K562 (cell line): ENCODE data around the gene MYO3B. TPM values are rescaled to one million over a fixed set of nuclear protein-coding genes. Genes with fewer than 3 reads are reported as not detected.
A peak's percentile ranks its signal among the peaks of the same experiment; 100 is the strongest.

Experiments used
- ATAC-seq: fragments of 200-7000 bp; cut with Tn5 transposase; 3 replicates; pipeline ENCODE4 v1.9.1; 2020; ENCODE audit warnings: moderate library complexity
- BruUV-seq: library from RNA; stranded (reverse); fragments of 400-500 nt; replicated peaks from 2 replicates; lab custom pipeline; 2021; lab: Mats Ljungman, UMichigan
- CTCF ChIA-PET: fragments of 300-600 bp; formaldehyde crosslinking; extraction: SDS; loops from one replicate; lab custom pipeline; 2021; ENCODE audit warnings: low intra/inter-chr PET ratio; lab: Yijun Ruan, JAX
- POLR2A ChIA-PET: fragments of 300-600, 350-650 bp; sonication (Branson Sonifier 250); formaldehyde crosslinking; extraction: SDS; loops from one replicate; lab custom pipeline; 2021; ENCODE audit warnings: antibody characterized with exemption, inconsistent platforms; lab: Yijun Ruan, JAX
- DNase-seq, 4 experiments: peaks; one replicate each; pipeline versions ENCODE4 v3.0.0 to v3.0.0-alpha.2; 2011 to 2018; ENCODE audit warnings: low spot score in 3 of 4, mixed read lengths in 3 of 4; ENCODE audit errors: extremely low read depth in 1 of 4
- FAIRE-seq: peaks from 2 replicates; lab custom pipeline; 2011; peaks lifted over from hg19 to GRCh38; lab: Jason Lieb, UNC
- H2AFZ ChIP-seq: 2 replicates; pipeline ENCODE4 v1.6.0; 2011; ENCODE audit warnings: low read depth, low read length, control low read depth, inconsistent platforms
- H3K27ac ChIP-seq: fragments of 200-600 bp; 3 replicates; pipeline ENCODE4 v1.8.0; 2011; ENCODE audit warnings: low read depth, mild to moderate bottlenecking, control low read depth, inconsistent platforms, low read length, moderate library complexity, mixed read lengths; ENCODE audit errors: extremely low read depth
- H3K27me3 ChIP-seq, 2 experiments: fragments of 300-600 bp in 1 of 2; 2 replicates in 1 of 2; 3 replicates in 1 of 2; pipeline versions ENCODE4 v1.6.0 to v1.8.0; 2011; ENCODE audit warnings: inconsistent platforms in 2 of 2, low read length in 2 of 2, mild to moderate bottlenecking in 1 of 2, mixed read lengths in 1 of 2, moderate library complexity in 1 of 2; ENCODE audit not compliant: control insufficient read depth in 2 of 2, insufficient read depth in 2 of 2
- H3K36me3 ChIP-seq: fragments of 300-600 bp; 3 replicates; pipeline ENCODE4 v1.8.0; 2011; ENCODE audit warnings: mild to moderate bottlenecking, low read length, inconsistent platforms; ENCODE audit not compliant: control insufficient read depth, insufficient read depth
- H3K4me1 ChIP-seq, 2 experiments: fragments of 200-600 bp in 1 of 2; replicated peaks in 1 of 2; 2 replicates in 1 of 2; 3 replicates in 1 of 2; pipeline versions ENCODE4 v1.5.1 to v1.8.0; 2011; ENCODE audit warnings: inconsistent platforms in 2 of 2, low read length in 2 of 2, mild to moderate bottlenecking in 1 of 2, mixed read lengths in 1 of 2, moderate library complexity in 1 of 2; ENCODE audit not compliant: control insufficient read depth in 2 of 2, insufficient read depth in 2 of 2
- H3K4me2 ChIP-seq: 2 replicates; pipeline ENCODE4 v1.6.1; 2011; ENCODE audit warnings: low read length, control low read depth, inconsistent platforms, mixed read lengths; ENCODE audit not compliant: insufficient read depth
- H3K4me3 ChIP-seq: fragments of 200-600 bp; sonication (generic), shearing (Covaris generic); 2 replicates; pipeline ENCODE4 v1.5.1; 2016; ENCODE audit warnings: control low read depth, inconsistent platforms
- H3K79me2 ChIP-seq: fragments of 200-600 bp; 3 replicates; pipeline ENCODE4 v1.8.0; 2011; ENCODE audit warnings: low read length, inconsistent platforms; ENCODE audit not compliant: control insufficient read depth, insufficient read depth
- H3K9ac ChIP-seq, 2 experiments: 2 replicates each; pipeline versions ENCODE4 v1.6.0 to v1.6.1; 2011; ENCODE audit warnings: low read depth in 2 of 2, low read length in 2 of 2, control low read depth in 1 of 2, inconsistent platforms in 1 of 2, mild to moderate bottlenecking in 1 of 2, mixed read lengths in 1 of 2; ENCODE audit not compliant: insufficient read depth in 1 of 2
- H3K9me1 ChIP-seq: one replicate; pipeline ENCODE4 v1.6.0; 2011; ENCODE audit warnings: inconsistent platforms, mild to moderate bottlenecking, low read length, moderate library complexity; ENCODE audit not compliant: control insufficient read depth, insufficient read depth
- H3K9me3 ChIP-seq: replicated peaks from 2 replicates; pipeline ENCODE4 v1.5.1; 2011; ENCODE audit warnings: low read depth, low read length, inconsistent platforms; ENCODE audit not compliant: control insufficient read depth, insufficient read depth
- H4K20me1 ChIP-seq: replicated peaks from 2 replicates; pipeline ENCODE4 v1.6.1; 2011; ENCODE audit warnings: low read length, inconsistent platforms, mixed read lengths; ENCODE audit not compliant: control insufficient read depth, insufficient read depth
- AFF4 ChIP-seq: sonication (generic); formaldehyde crosslinking; IDR thresholded peaks from 2 replicates; pipeline ENCODE4 v1.8.0; 2023; ENCODE audit warnings: mild to moderate bottlenecking, missing genetic modification reagents
- PHF20 ChIP-seq: fragments of 450-650 bp; IDR thresholded peaks from 2 replicates; pipeline ENCODE4 v1.6.1; 2018; ENCODE audit not compliant: partially characterized antibody
- SP2 ChIP-seq: IDR thresholded peaks from 2 replicates; pipeline ENCODE4 v1.6.1; 2011; ENCODE audit warnings: mild to moderate bottlenecking, low read depth, low read length, moderate library complexity; ENCODE audit not compliant: poor library complexity, severe bottlenecking; ENCODE audit errors: extremely low read depth
- TCF3 ChIP-seq: sonication (generic); formaldehyde crosslinking; IDR thresholded peaks from 2 replicates; pipeline ENCODE4 v1.4.0; 2020; ENCODE audit warnings: mild to moderate bottlenecking, missing genetic modification reagents
- TEAD4 ChIP-seq, 2 experiments: sonication (generic) in 1 of 2; formaldehyde crosslinking in 1 of 2; IDR thresholded peaks; 2 replicates each; pipeline versions ENCODE4 v1.6.1 to v1.8.0; 2012 to 2022; ENCODE audit warnings: borderline replicate concordance in 1 of 2, inconsistent platforms in 1 of 2, low read length in 1 of 2, mild to moderate bottlenecking in 1 of 2, missing genetic modification reagents in 1 of 2
- ZBTB40 ChIP-seq, 2 experiments: fragments of 450-650 bp in 1 of 2; sonication (generic) in 1 of 2; formaldehyde crosslinking in 1 of 2; IDR thresholded peaks; 2 replicates each; pipeline versions ENCODE4 v1.7.1 to v1.9.0; 2016 to 2022; ENCODE audit warnings: inconsistent platforms in 1 of 2, mild to moderate bottlenecking in 1 of 2, missing genetic modification reagents in 1 of 2
- WGBS: fragments of 100-300 bp; shearing (Covaris generic); methylation state at CpG from one replicate; pipeline ENCODE4 v1.1.6; 2016; ENCODE audit warnings: low coverage, mixed read lengths; ENCODE audit not compliant: insufficient coverage; ENCODE audit errors: missing lambda C conversion rate; 5-methylcytosine and 5-hydroxymethylcytosine counted together
- in situ Hi-C: fragments of 300-500 bp; cut with MboI; formaldehyde crosslinking; loops from 4 replicates; pipeline ENCODE4 v1.15.0; 2018; ENCODE audit warnings: inconsistent platforms, mixed read lengths
- intact Hi-C: fragments of 100-400 bp; cut with micrococcal nuclease; formaldehyde crosslinking; loops from 2 replicates; pipeline ENCODE4 v1.14.2; 2022
- polyA plus RNA-seq, 8 experiments: library from polyadenylated mRNA; depleted of rRNA in 4 of 8; stranded (reverse) in 5 of 8; unstranded in 3 of 8; fragments of >200 nt; fragmentation: Nextera tagmentation in 2 of 8; fragmentation: Illumina TruSeq in 1 of 8; extraction: Ambion mirVana in 2 of 8; extraction: Trizol in 1 of 8; gene quantifications; 2 replicates each; pipeline versions ENCODE4 v1.2.1 to v1.2.3, GENCODE V29; 2011 to 2014; ENCODE audit warnings: inconsistent platforms in 1 of 8, missing spikeins in 1 of 8
- total RNA-seq, 7 experiments: library from RNA; depleted of rRNA in 6 of 7; stranded (reverse); fragments of >200 nt in 6 of 7; fragmentation: Illumina TruSeq in 2 of 7; extraction: Trizol in 2 of 7; gene quantifications; 2 replicates each; pipeline versions ENCODE4 v1.2.1 to v1.2.3, GENCODE V29; 2011 to 2021; ENCODE audit warnings: low replicate concordance in 1 of 7

MYO3B gene
- total and polyA plus RNA-seq, 9 of the 15 experiments (the other 6 are each of a cell fraction or from before 2014, with no cell fraction given): 2.7 to 6.5 (median 3.6) TPM

- FAIRE-seq (peak; percentile 26), DNase-seq (no peak), ATAC-seq (0 out of 3 replicates have a peak, but pooled peaks have one; percentile 34)
- Histone ChIP-seq H3K9me3 (peaks cover 4% of the 10 kb centered on the region; the same call in 1 of the 2 replicates), H3K9me1 (no peaks in the 10 kb centered on the region), H3K4me3 (no peak overlapping the region), H3K27ac (no peak overlapping the region), H3K36me3 (no peaks in the 10 kb centered on the region), H4K20me1 (no peaks in the 10 kb centered on the region), H2AFZ (no peak overlapping the region; the same call in 1 of the 2 replicates), H3K79me2 (no peaks in the 10 kb centered on the region), H3K4me2 (no peak overlapping the region), H3K27me3 (no peaks in the 10 kb centered on the region), H3K4me1 (peaks cover 0 to 24% of the 10 kb centered on the region in 2 experiments; a peak in 3 of 5 replicates), H3K9ac (no peak overlapping the region)
- in situ Hi-C loops: no loop called here
- ChIA-PET POLR2A (interaction anchor here (0.5 to 1.4 kb wide), 4 partner anchors 14 to 717 kb away, joined by 3 to 6 read pairs (median 4); partner anchors contain the start of gene PPIG), CTCF (no interaction called here)
- intact Hi-C loops: loop anchor here (5.0 kb wide), 1 partner anchor 64 kb away; no protein-coding TSS in a partner anchor
- no TSS peak for BruUV-seq
- 4% methylated on average over 1 of the region's 1 CpG for whole genome bisulfite sequencing
- TF ChIP-seq PHF20: no peak
- 0 out of 2 replicates have a peak, but pooled peaks have one; percentile 30 for TF ChIP-seq AFF4
- no peak for TF ChIP-seq ZBTB40 (IDR thresholded peaks at IDR 0.05)
- no peak for TF ChIP-seq ZBTB40 (CRISPR knock-in tag; IDR thresholded peaks at IDR 0.05)
- TF ChIP-seq TEAD4 (IDR thresholded peaks at IDR 0.05; ENCODE audit: low read length): peak; percentile 24; the same call in 1 of the 2 replicates
- no peak for TF ChIP-seq TEAD4 (CRISPR knock-in tag; IDR thresholded peaks at IDR 0.05; ENCODE audit: borderline replicate concordance)
- TF ChIP-seq SP2: no peak
- peak; percentile 46; the same call in 1 of the 2 replicates for TF ChIP-seq TCF3 (CRISPR knock-in tag)
These were observed 123.0 kb downstream of the MYO3B start for GRCh38 chr2:170300993-170301392.
